Colon (tissue), 2 donors: Measurements from ENCODE around the gene COA3.

Source experiments
- FAIRE-seq: peaks from 2 replicates; lab custom pipeline; 2012; peaks lifted over from hg19 to GRCh38; lab: Jason Lieb, UNC
- donor health status: control.
- donor health status: control.

The COA3 gene

GRCh38 chr17:42798383-42799380, at the start of gene COA3, which contains the start of gene CNTD1:
Gene COA3, minus strand, starts transcription at chr17:42798704. Its CDS starts 23 bp downstream, at chr17:42798681.
Gene CNTD1, plus strand, starts transcription at chr17:42798861. Its CDS starts 207 bp downstream, at chr17:42799068.
- no peak for FAIRE-seq

- FAIRE-seq = no peak
These were observed 49.6 kb upstream of the COA3 start for GRCh38 chr17:42848093-42848492.

- FAIRE-seq = no peak
These were observed 48.2 kb upstream of the COA3 start for GRCh38 chr17:42846594-42847280.

GRCh38 chr17:42845918-42846593, 47.6 kb upstream of the COA3 start:
- FAIRE-seq = no peak

GRCh38 chr17:42845556-42845917, 47.0 kb upstream of the COA3 start:
- FAIRE-seq = no peak

GRCh38 chr17:42844761-42845555, 46.5 kb upstream of the COA3 start:
- FAIRE-seq = no peak

- no peak for FAIRE-seq
These were observed 45.8 kb upstream of the COA3 start, which contains the start of gene AOC2 for GRCh38 chr17:42844271-42844670. Gene AOC2, plus strand, starts transcription at chr17:42844580. Its CDS starts 47 bp downstream, at chr17:42844627.

- FAIRE-seq = no peak
These were observed 44.9 kb upstream of the COA3 start for GRCh38 chr17:42843358-42843934.

- FAIRE-seq = no peak
These were observed 43.6 kb upstream of the COA3 start for GRCh38 chr17:42841975-42842685.

- FAIRE-seq = no peak
These were observed 37.2 kb upstream of the COA3 start for GRCh38 chr17:42835732-42836131.

GRCh38 chr17:42833767-42834422, 35.4 kb upstream of the COA3 start:
- FAIRE-seq = no peak

- no peak for FAIRE-seq
These were observed 34.6 kb upstream of the COA3 start, which contains the start of gene PSME3 for GRCh38 chr17:42832934-42833766. Gene PSME3, plus strand, starts transcription at chr17:42833397. Its CDS starts 235 bp downstream, at chr17:42833632.

GRCh38 chr17:42832213-42832933, 33.9 kb upstream of the COA3 start:
- no peak for FAIRE-seq

- no peak for FAIRE-seq
These were observed 32.5 kb upstream of the COA3 start for GRCh38 chr17:42830971-42831370.

- no peak for FAIRE-seq
These were observed 29.0 kb upstream of the COA3 start for GRCh38 chr17:42827472-42827871.

GRCh38 chr17:42821176-42821575, 22.7 kb upstream of the COA3 start:
- FAIRE-seq = no peak

GRCh38 chr17:42819939-42820535, 21.5 kb upstream of the COA3 start:
- no peak for FAIRE-seq

- FAIRE-seq = no peak
These were observed 19.9 kb upstream of the COA3 start for GRCh38 chr17:42818379-42818778.
